GM19043 (cell line): ENCODE results near the gene HSPG2.
"Not testable (repeated sequence)": the region's sequence is repeated elsewhere in the genome, so short reads cannot be mapped to it uniquely, and the experiment has no call there.

Source experiments
- ATAC-seq: cut with Tn5 transposase; IDR thresholded peaks from one replicate; pipeline ENCODE4 v1.9.1; 2021; ENCODE audit warnings: low read depth; ENCODE audit not compliant: unreplicated experiment

Gene HSPG2

DNA sequence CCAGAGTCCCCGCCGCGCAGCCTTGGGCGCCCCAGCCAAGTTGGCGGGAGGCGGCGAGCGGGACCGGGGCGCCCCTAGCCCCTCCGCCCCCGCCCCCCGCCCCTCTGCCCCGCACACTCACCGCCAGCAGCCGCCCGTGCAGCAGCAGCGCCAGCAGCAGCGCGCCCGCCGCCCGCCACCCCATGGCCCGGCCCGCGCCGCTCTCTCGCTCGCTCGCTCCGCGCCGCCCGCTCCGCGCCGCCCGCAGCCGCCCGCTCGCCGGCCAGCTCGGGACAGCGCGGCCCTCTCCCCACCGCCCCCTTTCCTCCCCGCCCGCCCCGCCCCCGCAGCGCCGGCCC, at the start of gene HSPG2:
TSS of gene HSPG2 (minus strand) at position 277 of the 338 bp plus-strand sequence. CDS start at position 184, 93 bp downstream.
- no peak for ATAC-seq

- ATAC-seq: not testable (repeated sequence)
Measured at GRCh38 chr1:21986386-21986785, 49.3 kb upstream of the HSPG2 start.

DNA sequence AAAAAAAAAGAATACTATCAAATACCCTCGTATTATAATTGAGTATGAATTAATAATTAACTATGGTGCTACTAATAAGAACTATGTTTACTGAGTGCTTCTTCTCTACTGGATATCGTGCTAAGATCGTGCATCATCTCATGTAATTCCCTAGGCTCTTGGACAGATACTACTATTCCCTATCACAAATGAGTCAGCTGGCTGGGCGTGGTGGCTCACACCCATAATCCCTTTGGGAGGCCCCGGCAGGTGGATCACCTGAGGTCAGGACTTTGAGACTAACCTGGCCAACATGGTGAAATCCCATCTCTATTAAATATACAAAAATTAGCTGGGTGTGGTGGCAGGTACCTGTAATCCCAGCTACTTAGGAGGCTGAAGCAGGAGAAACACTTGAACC, 48.8 kb upstream of the HSPG2 start:
- ATAC-seq: not testable (repeated sequence)

GRCh38 chr1:21983539-21983938, 46.4 kb upstream of the HSPG2 start:
- ATAC-seq: not testable (repeated sequence)

GRCh38 chr1:21982122-21982521, 45.0 kb upstream of the HSPG2 start:
- ATAC-seq: not testable (repeated sequence)

DNA sequence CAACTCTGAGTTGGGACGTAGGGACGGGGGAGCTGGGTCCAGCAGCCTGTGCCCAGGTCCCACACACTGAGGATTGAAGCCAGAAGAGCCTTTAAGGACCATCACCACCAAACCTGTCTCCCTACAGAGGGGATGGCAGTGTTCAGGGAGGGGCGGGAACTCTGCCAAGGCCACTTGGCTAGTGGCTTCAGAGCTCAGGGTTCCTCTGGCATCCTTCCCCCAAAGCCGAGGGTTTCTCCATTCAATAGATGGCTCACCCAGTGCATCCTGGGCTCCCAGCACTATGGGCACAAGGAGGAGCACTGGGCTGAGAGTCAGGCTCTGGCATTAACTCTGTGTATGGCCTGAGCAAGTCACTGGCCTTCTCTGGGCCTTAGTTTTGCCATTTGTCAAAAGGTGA, 44.1 kb upstream of the HSPG2 start:
- ATAC-seq: not testable (repeated sequence)

- not testable (repeated sequence) for ATAC-seq
Measured at GRCh38 chr1:21980515-21981220, 43.6 kb upstream of the HSPG2 start.

- ATAC-seq: not testable (repeated sequence)
Measured at GRCh38 chr1:21978209-21978608, 41.1 kb upstream of the HSPG2 start.

DNA sequence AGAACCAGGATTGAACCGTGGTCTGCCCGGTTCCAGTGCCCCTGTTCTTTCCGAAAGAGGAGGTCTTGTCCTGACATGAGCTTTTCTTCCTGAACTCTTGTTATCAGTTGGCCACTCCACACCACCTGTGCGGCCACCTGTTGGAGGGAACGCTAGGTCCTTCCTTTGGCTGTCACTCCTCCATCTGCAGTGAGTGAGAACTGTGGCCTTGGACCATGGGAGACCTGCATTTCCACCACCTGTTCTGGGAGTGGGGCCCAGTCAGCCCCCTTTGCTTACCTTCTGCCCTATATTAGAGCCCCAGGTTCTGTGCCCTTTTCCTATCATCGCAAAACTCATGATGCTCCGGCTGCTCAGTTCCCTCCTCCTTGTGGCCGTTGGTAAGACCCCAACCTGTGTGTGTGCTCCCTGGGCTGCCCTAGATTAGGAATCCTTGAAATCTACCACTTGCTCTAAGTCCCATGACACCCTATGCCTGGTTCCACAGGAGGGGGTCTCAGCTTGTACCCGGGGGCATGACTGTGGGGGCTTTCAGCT, 39.7 kb upstream of the HSPG2 start, which contains the start of gene CELA3B:
TSS of gene CELA3B (plus strand) at position 320 of the 537 bp plus-strand sequence. CDS start at position 338, 18 bp downstream.
- not testable (repeated sequence) for ATAC-seq

DNA sequence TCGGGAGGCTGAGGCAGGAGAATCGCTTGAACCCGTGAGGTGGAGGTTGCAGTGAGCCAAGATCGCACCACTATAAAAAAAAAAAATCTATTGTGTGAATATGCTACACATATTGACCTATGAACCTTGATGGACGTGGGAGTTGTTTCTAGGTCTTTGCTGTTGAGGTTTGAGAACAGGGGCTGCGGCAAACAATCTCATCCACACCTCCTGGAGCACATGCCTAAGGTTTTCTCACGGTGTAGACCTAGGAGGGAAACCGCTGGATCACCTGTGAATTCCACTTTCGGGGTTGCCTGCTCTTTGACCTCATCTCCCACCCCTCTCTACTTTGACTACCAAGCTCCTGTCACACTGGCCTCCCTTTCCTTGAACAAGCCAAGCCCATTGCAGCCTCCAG, 38.2 kb upstream of the HSPG2 start:
- ATAC-seq: not testable (repeated sequence)

- not testable (repeated sequence) for ATAC-seq
Measured at GRCh38 chr1:21974699-21975098, 37.6 kb upstream of the HSPG2 start.

- ATAC-seq: not testable (repeated sequence)
Measured at GRCh38 chr1:21973948-21974347, 36.8 kb upstream of the HSPG2 start.

DNA sequence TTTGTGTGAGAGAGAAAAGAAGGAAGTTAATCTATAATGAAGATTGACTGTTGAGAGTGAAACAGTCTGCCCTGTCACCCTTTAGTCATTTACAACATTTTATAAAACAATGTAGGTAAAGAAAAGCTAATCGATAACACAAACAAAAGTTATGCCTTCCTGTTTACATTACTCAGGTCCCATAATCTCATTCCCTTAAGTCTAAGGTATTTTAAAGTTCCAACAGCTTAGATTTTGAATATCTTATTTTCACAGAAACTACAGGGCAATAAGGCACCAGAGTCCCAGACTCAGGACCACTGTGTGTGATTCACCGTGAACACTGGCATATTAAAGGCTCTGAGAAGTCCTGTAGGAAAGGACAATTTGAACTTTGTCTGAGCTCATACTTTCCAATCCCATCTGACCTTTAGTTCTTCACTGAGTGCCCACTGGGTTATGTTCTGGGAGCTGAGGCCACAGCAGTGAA, 35.9 kb upstream of the HSPG2 start:
- ATAC-seq: not testable (repeated sequence)

DNA sequence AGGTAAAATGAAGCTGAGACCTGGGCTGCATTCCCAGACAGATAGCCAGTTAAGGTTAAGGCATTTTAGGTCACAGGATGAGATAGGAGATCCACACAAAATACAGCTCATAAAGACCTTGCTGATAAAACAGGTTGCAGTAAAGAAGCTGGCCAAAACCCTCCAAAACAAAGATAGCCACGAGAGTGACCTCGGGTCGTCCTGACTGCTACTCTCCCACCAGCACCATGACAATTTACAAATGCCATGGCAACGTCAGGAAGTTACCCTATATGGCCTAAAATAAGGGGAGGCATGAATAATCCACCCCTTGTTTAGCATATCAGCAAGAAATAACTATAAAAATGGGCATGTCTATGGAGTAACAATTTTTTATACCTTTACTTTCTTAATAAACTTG, 33.4 kb upstream of the HSPG2 start:
- not testable (repeated sequence) for ATAC-seq

- not testable (repeated sequence) for ATAC-seq
Measured at GRCh38 chr1:21969066-21969465, 32.0 kb upstream of the HSPG2 start.

DNA sequence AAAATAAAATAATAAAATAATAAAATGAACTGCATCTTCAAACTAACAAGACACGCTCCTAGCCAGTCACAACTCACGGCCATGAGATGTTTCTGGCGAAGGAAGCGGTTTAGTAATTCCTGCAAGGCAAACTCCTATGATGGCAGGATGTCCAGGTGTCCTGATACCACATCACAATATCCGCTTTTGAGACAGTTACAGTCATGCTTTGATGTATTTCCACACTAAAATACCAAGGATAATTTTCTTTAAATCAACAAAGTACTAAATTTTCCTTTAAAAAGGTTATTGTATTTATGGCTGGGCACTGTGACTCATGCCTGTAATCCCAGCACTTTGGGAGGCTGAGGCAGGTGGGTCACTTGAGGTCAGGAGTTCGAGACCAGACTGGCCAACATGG, 30.1 kb upstream of the HSPG2 start:
- not testable (repeated sequence) for ATAC-seq

DNA sequence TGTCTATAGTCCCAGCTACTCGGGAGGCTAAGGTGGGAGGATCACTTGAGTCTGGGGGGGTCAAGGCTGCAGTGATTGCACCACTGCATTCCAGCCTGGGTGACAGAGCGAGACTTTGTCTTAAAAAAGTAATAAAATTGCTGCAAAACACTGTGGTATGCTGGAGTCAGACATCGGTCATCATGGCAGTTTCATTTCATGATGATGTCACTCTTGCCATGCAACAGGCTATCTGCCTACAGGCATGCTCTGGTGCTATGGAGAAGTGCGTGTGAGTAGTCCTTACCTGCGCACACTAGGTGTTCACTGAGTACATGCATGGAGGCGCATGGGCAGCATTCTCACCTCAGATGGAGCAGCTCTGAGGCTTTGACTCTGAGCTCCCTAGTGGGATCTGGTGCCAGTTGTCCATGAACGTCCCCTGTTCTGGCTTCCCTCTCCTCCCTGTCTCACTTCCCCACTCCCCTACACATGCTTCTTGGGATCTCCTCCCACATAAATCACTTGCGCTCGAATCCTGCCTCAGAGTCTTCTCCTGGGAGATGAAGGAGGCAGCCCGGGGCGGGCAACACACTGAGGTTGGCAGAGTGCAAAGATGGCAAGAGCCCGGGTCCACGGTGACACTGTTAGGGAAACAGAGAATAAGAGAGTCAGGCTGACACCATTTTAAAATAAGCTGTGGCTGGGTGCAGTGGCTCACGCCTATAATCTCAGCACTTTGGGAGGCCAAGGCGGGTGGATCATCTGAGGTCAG, 29.3 kb upstream of the HSPG2 start:
- ATAC-seq: no peak

DNA sequence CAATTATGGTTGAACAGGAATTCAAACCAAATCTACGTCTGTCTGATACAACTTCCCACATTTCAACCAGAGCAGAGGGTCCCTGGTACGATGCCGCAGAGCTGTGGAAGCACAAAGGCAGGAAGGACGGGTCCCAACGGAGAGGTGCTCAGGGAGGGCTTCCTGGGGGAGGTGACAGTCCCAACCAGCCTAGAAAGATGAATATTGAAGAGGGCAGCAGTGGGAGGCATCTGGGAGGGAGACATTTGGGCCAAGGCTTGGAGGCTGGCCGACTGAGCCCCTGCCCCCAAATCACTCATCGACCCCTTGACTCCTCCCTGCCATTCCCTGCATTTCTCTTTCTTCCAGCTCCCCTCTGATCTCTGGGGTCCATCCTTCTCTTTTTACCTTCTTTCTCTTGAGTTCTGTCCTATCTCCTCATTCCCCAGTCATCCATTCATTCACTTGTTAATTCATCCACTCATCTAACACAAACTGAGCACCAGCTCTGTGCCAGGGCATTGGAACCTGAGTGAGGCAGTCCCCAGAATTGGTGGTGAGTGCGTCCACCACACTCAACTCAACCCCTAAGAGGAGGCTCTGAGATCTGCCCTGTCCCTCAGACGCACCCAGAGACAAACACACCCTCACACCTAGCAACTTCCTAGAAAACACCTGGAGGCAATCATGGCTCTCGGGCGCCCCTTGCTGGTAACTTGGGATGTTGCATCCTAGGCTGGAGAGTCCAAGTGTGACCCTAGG, 26.5 kb upstream of the HSPG2 start:
- ATAC-seq: no peak

- no peak for ATAC-seq
Measured at GRCh38 chr1:21961799-21962198, 24.7 kb upstream of the HSPG2 start.

DNA sequence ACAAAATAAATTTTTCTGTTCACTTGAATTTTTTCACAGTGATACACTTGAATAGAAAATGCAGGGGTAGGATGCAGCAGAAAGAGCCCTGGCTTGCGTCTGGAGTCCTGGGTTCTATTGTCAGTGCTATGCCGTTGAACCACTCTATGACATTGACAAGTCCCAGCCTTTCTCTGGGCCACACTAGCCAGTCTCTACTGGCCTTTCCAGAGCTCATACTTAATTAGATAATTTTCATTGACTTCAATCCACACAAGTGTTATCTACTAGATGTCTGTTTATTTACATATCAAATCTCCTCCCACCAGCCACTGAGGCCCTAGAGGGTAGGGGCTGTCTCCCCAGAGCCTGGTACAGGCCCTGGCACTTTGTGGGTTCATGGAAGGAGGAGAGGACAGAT, 24.2 kb upstream of the HSPG2 start:
- no peak for ATAC-seq
